H1 (cell line): Measurements from ENCODE around the gene PLK1. TPM values are rescaled to one million over a fixed set of nuclear protein-coding genes. Genes with fewer than 3 reads are reported as not detected.

Experiments
- CTCF ChIA-PET: fragments of 300-600 bp; sonication (Branson Sonifier 250); formaldehyde crosslinking; loops from one replicate; lab custom pipeline; 2021; ENCODE audit not compliant: partially characterized antibody; lab: Charles Lee
- POLR2A ChIA-PET: fragments of 300-600 bp; sonication (Branson Sonifier 250); formaldehyde crosslinking; loops from one replicate; lab custom pipeline; 2021; ENCODE audit warnings: inconsistent platforms; ENCODE audit not compliant: partially characterized antibody; lab: Charles Lee
- DNase-seq, 2 experiments: peaks; one replicate each; pipeline versions ENCODE4 v3.0.0 to v3.0.0-alpha.2; 2010 to 2022; ENCODE audit warnings: low spot score in 2 of 2, low read depth in 1 of 2, mixed read lengths in 1 of 2
- FAIRE-seq: peaks from 2 replicates; lab custom pipeline; 2011; peaks lifted over from hg19 to GRCh38; lab: Jason Lieb, UNC
- H2AFZ ChIP-seq: 2 replicates; pipeline ENCODE4 v1.8.1; 2012; ENCODE audit warnings: low read length, inconsistent platforms
- H2AK5ac ChIP-seq: 2 replicates; pipeline ENCODE4 v1.6.1; 2013; ENCODE audit warnings: low read depth, low read length
- H2BK120ac ChIP-seq: replicated peaks from 2 replicates; pipeline ENCODE3; 2013; ENCODE audit warnings: low read depth, low read length, inconsistent platforms
- H2BK12ac ChIP-seq: 2 replicates; pipeline ENCODE4 v1.6.1; 2013; ENCODE audit warnings: low read depth, low read length
- H2BK15ac ChIP-seq: 2 replicates; pipeline ENCODE4 v1.6.1; 2013; ENCODE audit warnings: low read length
- H2BK20ac ChIP-seq: 2 replicates; pipeline ENCODE4 v1.6.1; 2013; ENCODE audit warnings: low read length
- H2BK5ac ChIP-seq: 2 replicates; pipeline ENCODE4 v1.6.1; 2013; ENCODE audit warnings: low read depth, low read length
- H3K14ac ChIP-seq: 2 replicates; pipeline ENCODE4 v1.6.1; 2013; ENCODE audit warnings: inconsistent platforms; ENCODE audit not compliant: insufficient read length
- H3K18ac ChIP-seq: 2 replicates; pipeline ENCODE4 v1.6.1; 2013; ENCODE audit warnings: low read length; ENCODE audit errors: extremely low read depth
- H3K23ac ChIP-seq: 2 replicates; pipeline ENCODE4 v1.6.1; 2013; ENCODE audit warnings: inconsistent platforms; ENCODE audit not compliant: insufficient read length
- H3K23me2 ChIP-seq: 2 replicates; pipeline ENCODE4 v1.6.1; 2013; ENCODE audit warnings: low read depth, low read length
- H3K27ac ChIP-seq: 2 replicates; pipeline ENCODE4 v1.6.1; 2011; ENCODE audit warnings: low read depth, low read length, inconsistent platforms
- H3K27me3 ChIP-seq, 4 experiments: replicated peaks in 1 of 4; 1 replicate in 1 of 4; 2 replicates in 3 of 4; pipeline versions ENCODE4 v1.6.1 to v1.8.1; 2011 to 2013; ENCODE audit warnings: low read length in 3 of 4, mild to moderate bottlenecking in 3 of 4, inconsistent platforms in 2 of 4, mixed read lengths in 2 of 4, moderate library complexity in 1 of 4; ENCODE audit not compliant: control insufficient read depth in 3 of 4, insufficient read depth in 3 of 4; ENCODE audit errors: extremely low read depth in 1 of 4
- H3K36me3 ChIP-seq, 4 experiments: 2 replicates each; pipeline versions ENCODE4 v1.6.1 to v1.8.1; 2011 to 2013; ENCODE audit warnings: mild to moderate bottlenecking in 4 of 4, low read length in 3 of 4, moderate library complexity in 2 of 4, control low read depth in 1 of 4, inconsistent platforms in 1 of 4; ENCODE audit not compliant: insufficient read depth in 4 of 4, control insufficient read depth in 2 of 4
- H3K4ac ChIP-seq: replicated peaks from 2 replicates; pipeline ENCODE3; 2013; ENCODE audit warnings: low read length, low read depth, mixed read lengths, inconsistent platforms; ENCODE audit not compliant: insufficient read length
- H3K4me1 ChIP-seq, 4 experiments: replicated peaks in 1 of 4; 1 replicate in 1 of 4; 2 replicates in 3 of 4; pipeline versions ENCODE4 v1.6.1 to v1.8.1; 2011 to 2013; ENCODE audit warnings: low read length in 3 of 4, inconsistent platforms in 2 of 4, mixed read lengths in 1 of 4; ENCODE audit not compliant: insufficient read depth in 4 of 4, control insufficient read depth in 3 of 4
- H3K4me2 ChIP-seq, 2 experiments: 2 replicates each; pipeline versions ENCODE4 v1.6.1 to v1.8.1; 2011 to 2013; ENCODE audit warnings: low read depth in 2 of 2, low read length in 2 of 2, control low read depth in 1 of 2, inconsistent platforms in 1 of 2, mild to moderate bottlenecking in 1 of 2; ENCODE audit not compliant: insufficient read depth in 1 of 2
- H3K4me3 ChIP-seq, 4 experiments: fragments of 200-600, 300-600 bp in 1 of 4; sonication (generic), shearing (Covaris generic), sonication (Bioruptor Twin) in 1 of 4; 2 replicates each; pipeline versions ENCODE4 v1.5.1 to v1.8.1; 2011 to 2016; ENCODE audit warnings: low read length in 4 of 4, low read depth in 3 of 4, control low read depth in 2 of 4, inconsistent platforms in 2 of 4, mild to moderate bottlenecking in 2 of 4, mixed read lengths in 1 of 4, moderate library complexity in 1 of 4; ENCODE audit not compliant: insufficient read depth in 2 of 4; ENCODE audit errors: extremely low read depth in 1 of 4
- H3K56ac ChIP-seq: replicated peaks from 2 replicates; pipeline ENCODE3; 2013; ENCODE audit warnings: low read depth, mild to moderate bottlenecking, mixed read lengths, low read length, inconsistent platforms; ENCODE audit not compliant: insufficient read length
- H3K79me1 ChIP-seq: 2 replicates; pipeline ENCODE4 v1.6.1; 2013; ENCODE audit warnings: low read depth, low read length, control low read depth
- H3K79me2 ChIP-seq, 2 experiments: 2 replicates each; pipeline versions ENCODE4 v1.6.1 to v1.8.1; 2012 to 2013; ENCODE audit warnings: low read length in 2 of 2, mild to moderate bottlenecking in 2 of 2, inconsistent platforms in 1 of 2; ENCODE audit not compliant: insufficient read depth in 2 of 2, control insufficient read depth in 1 of 2
- H3K9ac ChIP-seq, 4 experiments: replicated peaks in 1 of 4; 1 replicate in 1 of 4; 2 replicates in 3 of 4; pipeline versions ENCODE4 v1.6.1 to v1.8.1; 2011 to 2013; ENCODE audit warnings: low read depth in 3 of 4, low read length in 3 of 4, control low read depth in 2 of 4, mild to moderate bottlenecking in 2 of 4, moderate library complexity in 2 of 4, inconsistent platforms in 1 of 4; ENCODE audit errors: extremely low read depth in 1 of 4
- H3K9me3 ChIP-seq, 2 experiments: 2 replicates each; pipeline versions ENCODE4 v1.6.1 to v1.8.1; 2012 to 2013; ENCODE audit warnings: mild to moderate bottlenecking in 2 of 2, moderate library complexity in 2 of 2, control low read depth in 1 of 2, inconsistent platforms in 1 of 2, low read depth in 1 of 2, low read length in 1 of 2, mixed read lengths in 1 of 2; ENCODE audit not compliant: insufficient read depth in 2 of 2
- H4K20me1 ChIP-seq, 2 experiments: replicated peaks in 1 of 2; 2 replicates each; pipeline versions ENCODE3 to v1.8.1; 2011 to 2013; ENCODE audit warnings: inconsistent platforms in 2 of 2, low read length in 2 of 2, mild to moderate bottlenecking in 1 of 2; ENCODE audit not compliant: insufficient read depth in 2 of 2, control insufficient read depth in 1 of 2
- H4K5ac ChIP-seq: 2 replicates; pipeline ENCODE4 v1.6.1; 2013; ENCODE audit warnings: low read length, low read depth, mixed read lengths, inconsistent platforms; ENCODE audit not compliant: insufficient read length
- H4K8ac ChIP-seq: 2 replicates; pipeline ENCODE4 v1.8.0; 2013; ENCODE audit warnings: mild to moderate bottlenecking, moderate library complexity, low read length, inconsistent platforms; ENCODE audit not compliant: insufficient read depth; ENCODE audit errors: extremely low read depth
- H4K91ac ChIP-seq: replicated peaks from 2 replicates; pipeline ENCODE3; 2013; ENCODE audit warnings: low read length, mixed read lengths, inconsistent platforms; ENCODE audit not compliant: insufficient read length
- CBX8 ChIP-seq: fragments of 300-800, 300-1000 bp; sonication (generic); IDR thresholded peaks from 2 replicates; pipeline ENCODE4 v1.7.1; 2016; ENCODE audit warnings: low read depth, low read length, borderline replicate concordance
- CEBPB ChIP-seq: IDR thresholded peaks from 2 replicates; pipeline ENCODE4 v1.6.1; 2012; ENCODE audit warnings: low read depth, low read length
- CHD2 ChIP-seq: IDR thresholded peaks from 2 replicates; pipeline ENCODE4 v1.6.1; 2012; ENCODE audit warnings: low read length, improper control_type of control experiment
- CTBP2 ChIP-seq: IDR thresholded peaks from 2 replicates; pipeline ENCODE4 v1.7.0; 2011; ENCODE audit warnings: borderline replicate concordance, mild to moderate bottlenecking, moderate library complexity, mixed read lengths, low read length; ENCODE audit not compliant: insufficient read depth, insufficient read length
- JUN ChIP-seq: IDR thresholded peaks from 2 replicates; pipeline ENCODE4 v1.6.1; 2011; ENCODE audit warnings: low read depth, mild to moderate bottlenecking, improper control_type of control experiment, low read length
- KDM5A ChIP-seq: fragments of 200-600 bp; IDR thresholded peaks from 2 replicates; pipeline ENCODE4 v1.7.1; 2012; ENCODE audit warnings: mild to moderate bottlenecking, low read length, inconsistent platforms, mixed read lengths
- MAX ChIP-seq: IDR thresholded peaks from 2 replicates; pipeline ENCODE4 v1.6.1; 2012; ENCODE audit warnings: inconsistent platforms
- POLR2A ChIP-seq, 2 experiments: IDR thresholded peaks; 1 replicate in 1 of 2; 2 replicates in 1 of 2; pipeline ENCODE4 v1.6.1; 2011; ENCODE audit warnings: low read depth in 2 of 2, low read length in 2 of 2, mild to moderate bottlenecking in 2 of 2; ENCODE audit errors: control extremely low read depth in 1 of 2
- POLR2AphosphoS5 ChIP-seq: IDR thresholded peaks from 2 replicates; pipeline ENCODE4 v1.6.1; 2011; ENCODE audit warnings: low read depth, low read length
- RNF2 ChIP-seq: fragments of 200-900, 300-1000 bp; sonication (generic); IDR thresholded peaks from 2 replicates; pipeline ENCODE4 v1.7.1; 2016; ENCODE audit warnings: borderline replicate concordance, low read depth, mild to moderate bottlenecking, antibody characterized with exemption, low read length; ENCODE audit not compliant: poor library complexity, severe bottlenecking; ENCODE audit errors: missing control alignments
- SP4 ChIP-seq: IDR thresholded peaks from 2 replicates; pipeline ENCODE4 v1.6.1; 2012; ENCODE audit warnings: low read length, inconsistent platforms
- WGBS, 2 experiments: shearing (Covaris generic) in 1 of 2; methylation state at CpG; one replicate each; pipeline versions ENCODE4 v1.1.6 to v1.1.7; 2013 to 2015; ENCODE audit warnings: low lambda C conversion rate in 2 of 2, mixed read lengths in 2 of 2, inconsistent platforms in 1 of 2, low coverage in 1 of 2, missing lambda C conversion rate in 1 of 2; ENCODE audit not compliant: insufficient replicate concordance in 2 of 2, insufficient coverage in 1 of 2, insufficient read length in 1 of 2; ENCODE audit errors: extremely low coverage in 1 of 2, missing lambda C conversion rate in 1 of 2; 5-methylcytosine and 5-hydroxymethylcytosine counted together
- polyA plus RNA-seq, 7 experiments: library from polyadenylated mRNA; depleted of rRNA in 3 of 7; stranded (reverse) in 5 of 7; unstranded in 2 of 7; fragments of >200 nt in 5 of 7; fragments of 200-250 nt in 2 of 7; gene quantifications; 1 replicate in 5 of 7; 2 replicates in 1 of 7; 4 replicates in 1 of 7; pipeline versions ENCODE4 v1.2.1 to v1.2.3, GENCODE V29; 2011 to 2013; ENCODE audit warnings: missing spikeins in 2 of 7, mixed read lengths in 2 of 7
- total RNA-seq: library from RNA; stranded (reverse); fragmentation: NEBNext Ultra II Directional; extraction: Animal tissue kit (Norgen Biotek cat#: 25700); gene quantifications from 2 replicates; pipeline ENCODE4 v1.2.1, GENCODE V29; 2021

PLK1 gene
- total and polyA plus RNA-seq, 2 of the 8 experiments (the other 6 are each of a cell fraction or from before 2014, with no cell fraction given): 127 to 139 TPM

DNA sequence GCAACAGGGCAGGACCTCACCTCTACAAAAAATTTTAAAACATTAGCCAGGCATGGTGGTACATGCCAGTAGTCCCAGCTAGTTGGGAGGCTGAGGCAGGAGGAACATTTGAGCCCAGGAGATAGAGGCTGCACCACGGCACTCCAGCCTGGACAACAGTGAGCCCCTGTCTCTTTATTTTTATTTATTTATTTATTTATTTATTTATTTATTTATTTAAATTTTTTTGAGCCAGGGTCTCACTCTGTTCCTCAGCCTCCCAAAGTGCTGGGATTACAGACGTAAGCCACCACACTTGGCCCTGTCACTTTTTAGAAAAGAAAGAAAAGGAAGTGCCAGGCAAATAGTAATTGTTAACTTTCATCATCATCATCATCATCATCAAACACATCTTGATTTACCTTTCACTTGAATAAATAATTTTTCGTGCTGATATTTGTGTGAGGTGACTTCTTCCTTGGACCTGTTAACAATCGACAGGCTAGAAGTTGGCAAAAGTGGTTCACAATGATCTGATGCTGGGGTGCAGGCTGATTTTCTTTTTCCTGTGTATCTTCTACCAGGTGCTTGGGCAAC, 44.1 kb upstream of the PLK1 start:
- Histone ChIP-seq H3K79me1 (no peaks in the 10 kb centered on the region), H2BK5ac (no peak overlapping the region), H3K9me3 (no peaks in the 10 kb centered on the region), H4K20me1 (peaks cover 5 to 6% of the 10 kb centered on the region in 2 experiments), H3K56ac (no peak overlapping the region), H3K23ac (no peak overlapping the region), H3K27me3 (no peaks in the 10 kb centered on the region), H2BK20ac (no peak overlapping the region), H3K4me1 (no peaks in the 10 kb centered on the region), H4K91ac (no peak overlapping the region), H2BK15ac (no peak overlapping the region), H3K27ac (no peak overlapping the region), H3K4me2 (no peak overlapping the region), H4K5ac (no peak overlapping the region), H3K9ac (no peak overlapping the region; a peak in 1 of 7 replicates), H4K8ac (no peak overlapping the region), H3K36me3 (peaks cover 23 to 64% (median 48%) of the 10 kb centered on the region in 4 experiments), H2AK5ac (no peak overlapping the region), H2BK12ac (no peak overlapping the region), H3K14ac (no peak overlapping the region), H3K4ac (no peak overlapping the region), H3K79me2 (peaks cover 0 to 28% of the 10 kb centered on the region in 2 experiments; a peak in 2 of 4 replicates), H3K4me3 (no peak overlapping the region), H3K23me2 (no peaks in the 10 kb centered on the region), H2BK120ac (no peak overlapping the region), H2AFZ (no peak overlapping the region), H3K18ac (no peak overlapping the region)
- CTCF ChIA-PET: no interaction called here
- no peak for FAIRE-seq
- POLR2A ChIA-PET: interaction anchor here (0.8 kb wide), 1 partner anchor 76 kb away, joined by 3 read pairs; no protein-coding TSS in a partner anchor
- WGBS, 2 experiments: 86% methylated on average over 4 of the region's 4 CpGs; no CpG with 5 or more reads in 1 of the 2 experiments
- DNase-seq: no peak
- TF ChIP-seq CEBPB (no peak), CBX8 (no peak), RNF2 (no peak), CTBP2 (no peak), CHD2 (no peak), JUN (no peak), KDM5A (no peak), SP4 (no peak), POLR2A (IDR thresholded peaks at IDR 0.05; ENCODE audit: control extremely low read depth in 1 of 2, low read depth in 2 of 2, low read length in 2 of 2) (no peak), MAX (no peak), POLR2AphosphoS5 (no peak)
